ENCODE data around the gene ATP1A2. TPM values are rescaled to one million over a fixed set of nuclear protein-coding genes. Genes with fewer than 3 reads are reported as not detected.

Gene ATP1A2
- total RNA-seq, 4 donors from 2014 or later = 2.2 to 32.6 (median 5.3) TPM

DNA sequence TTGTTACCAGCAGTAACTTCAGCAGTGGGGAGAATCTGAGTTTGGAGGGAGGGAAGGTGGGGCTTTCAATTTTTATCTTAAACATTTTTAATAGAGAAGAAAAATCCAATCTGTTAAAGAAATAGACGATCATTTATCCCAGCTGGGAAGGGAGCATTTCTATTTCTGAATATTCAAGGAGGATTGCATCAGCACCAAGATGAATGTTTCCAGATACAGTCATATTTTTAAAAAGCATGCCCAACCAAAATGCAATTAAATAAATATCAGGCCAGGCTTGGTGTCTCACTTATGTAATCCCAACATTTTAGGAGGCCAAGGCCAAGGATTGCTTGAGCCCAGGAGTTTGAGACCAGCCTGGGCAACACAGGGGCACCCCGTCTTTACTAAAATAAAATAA is 34.2 kb downstream of the ATP1A2 start:
- Histone ChIP-seq H3K9me3 (no peaks in the 10 kb centered on the region), H3K4me1 (no peaks in the 10 kb centered on the region), H3K36me3 (no peaks in the 10 kb centered on the region), H3K27ac (no peak overlapping the region), H3K27me3 (no peaks in the 10 kb centered on the region), H3K4me3 (no peak overlapping the region)
- WGBS, 2 donors = 70 to 75% methylated on average over 2 of the region's 2 CpGs
- no peak for DNase-seq
- intact Hi-C loops (cut with DNase I) = no loop called here
- TF ChIP-seq, protein P1, sequence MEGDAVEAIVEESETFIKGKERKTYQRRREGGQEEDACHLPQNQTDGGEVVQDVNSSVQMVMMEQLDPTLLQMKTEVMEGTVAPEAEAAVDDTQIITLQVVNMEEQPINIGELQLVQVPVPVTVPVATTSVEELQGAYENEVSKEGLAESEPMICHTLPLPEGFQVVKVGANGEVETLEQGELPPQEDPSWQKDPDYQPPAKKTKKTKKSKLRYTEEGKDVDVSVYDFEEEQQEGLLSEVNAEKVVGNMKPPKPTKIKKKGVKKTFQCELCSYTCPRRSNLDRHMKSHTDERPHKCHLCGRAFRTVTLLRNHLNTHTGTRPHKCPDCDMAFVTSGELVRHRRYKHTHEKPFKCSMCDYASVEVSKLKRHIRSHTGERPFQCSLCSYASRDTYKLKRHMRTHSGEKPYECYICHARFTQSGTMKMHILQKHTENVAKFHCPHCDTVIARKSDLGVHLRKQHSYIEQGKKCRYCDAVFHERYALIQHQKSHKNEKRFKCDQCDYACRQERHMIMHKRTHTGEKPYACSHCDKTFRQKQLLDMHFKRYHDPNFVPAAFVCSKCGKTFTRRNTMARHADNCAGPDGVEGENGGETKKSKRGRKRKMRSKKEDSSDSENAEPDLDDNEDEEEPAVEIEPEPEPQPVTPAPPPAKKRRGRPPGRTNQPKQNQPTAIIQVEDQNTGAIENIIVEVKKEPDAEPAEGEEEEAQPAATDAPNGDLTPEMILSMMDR (IDR thresholded peaks at IDR 0.05) = no peak
- TF ChIP-seq POLR2A (IDR thresholded peaks at IDR 0.05) = no peak

DNA sequence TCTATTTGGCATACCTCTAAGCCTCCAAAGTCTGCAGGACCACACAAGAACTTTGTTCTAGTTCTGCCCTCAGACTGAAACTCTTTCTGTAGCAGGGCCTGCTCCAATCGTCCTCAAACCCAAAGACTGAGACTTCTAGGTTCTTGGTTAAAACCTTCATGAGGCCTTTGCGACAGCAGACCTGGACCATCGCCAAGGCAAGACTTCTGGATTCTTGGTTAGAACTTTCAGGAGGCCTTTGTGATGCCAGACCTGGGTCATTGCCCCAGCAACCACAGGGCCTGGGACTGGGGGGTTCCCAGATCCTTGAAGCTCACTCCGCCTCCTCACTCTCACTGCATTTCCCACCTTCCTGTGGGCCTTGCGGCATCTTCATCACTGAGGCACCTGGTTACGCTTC is 35.7 kb downstream of the ATP1A2 start, which contains the start of gene ATP1A4:
Gene ATP1A4, plus strand, starts transcription at position 301 of the 400 bp plus-strand sequence. CDS start 438 bp downstream, outside the sequence.
- DNase-seq = no peak
- no peak within 1 kb of the TSS for H3K27ac ChIP-seq
- TF ChIP-seq, protein P1 (IDR thresholded peaks at IDR 0.05) = no peak
- no peak for TF ChIP-seq POLR2A (IDR thresholded peaks at IDR 0.05)
- WGBS, 2 donors = 74 to 94% methylated on average over 6 of the region's 6 CpGs
- H3K27me3 ChIP-seq = no peaks in the 10 kb centered on the region
- no peaks in the 10 kb centered on the region for H3K4me1 ChIP-seq
- H3K9me3 ChIP-seq = no peaks in the 10 kb centered on the region
- no peak within 1 kb of the TSS for H3K4me3 ChIP-seq
- intact Hi-C loops (cut with DNase I) = no loop called here
- no peaks in the 10 kb centered on the region for H3K36me3 ChIP-seq

DNA sequence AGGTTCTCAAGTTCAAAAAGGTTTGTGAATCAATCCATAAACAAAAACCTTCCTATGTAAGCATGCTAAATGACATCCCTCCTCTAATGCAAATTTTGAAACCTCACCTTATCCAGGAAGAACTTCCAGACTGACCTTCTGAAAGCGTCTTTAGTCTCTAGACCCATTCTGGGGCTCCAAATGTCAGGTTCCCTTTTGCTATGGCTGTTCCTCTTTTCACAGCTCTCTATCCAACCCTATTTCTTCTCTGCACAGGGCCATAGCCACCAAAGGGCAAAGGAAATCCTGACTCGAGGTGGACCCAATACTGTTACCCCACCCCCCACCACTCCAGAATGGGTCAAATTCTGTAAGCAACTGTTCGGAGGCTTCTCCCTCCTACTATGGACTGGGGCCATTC is 39.2 kb downstream of the ATP1A2 start:
- Histone ChIP-seq H3K4me3 (no peak overlapping the region), H3K27me3 (no peaks in the 10 kb centered on the region), H3K9me3 (no peaks in the 10 kb centered on the region), H3K36me3 (no peaks in the 10 kb centered on the region), H3K27ac (no peak overlapping the region), H3K4me1 (no peaks in the 10 kb centered on the region)
- TF ChIP-seq, protein P1 (IDR thresholded peaks at IDR 0.05) = no peak
- no peak for TF ChIP-seq POLR2A (IDR thresholded peaks at IDR 0.05)
- intact Hi-C loops (cut with DNase I) = no loop called here
- 73 to 84% methylated on average over 3 of the region's 3 CpGs for WGBS, 2 donors
- DNase-seq = no peak

DNA sequence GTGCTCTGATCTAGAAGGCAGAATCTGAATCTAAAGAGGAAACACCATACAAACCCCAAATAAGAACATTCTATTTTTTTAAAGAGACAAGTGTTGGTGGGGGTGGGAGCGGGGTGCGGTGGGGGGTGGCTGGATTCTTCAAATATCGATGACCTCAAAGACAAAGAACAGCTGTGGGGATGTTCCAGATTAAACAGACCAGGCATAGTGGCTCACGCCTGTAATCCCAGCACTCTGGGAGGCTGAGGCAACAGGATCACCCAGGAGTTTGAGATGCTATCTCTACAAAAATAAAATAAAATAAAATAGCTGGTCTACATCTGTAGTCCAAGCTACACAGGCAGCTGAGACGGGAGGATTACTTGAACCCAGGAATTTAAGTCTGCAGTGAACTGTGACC is 40.8 kb downstream of the ATP1A2 start:
- no peaks in the 10 kb centered on the region for H3K9me3 ChIP-seq
- H3K4me1 ChIP-seq = no peaks in the 10 kb centered on the region
- H3K27ac ChIP-seq = no peak overlapping the region
- no peak for DNase-seq
- no peaks in the 10 kb centered on the region for H3K27me3 ChIP-seq
- H3K4me3 ChIP-seq = no peak overlapping the region
- intact Hi-C loops (cut with DNase I) = no loop called here
- WGBS, 2 donors = 84% methylated on average over 5 of the region's 5 CpGs
- no peaks in the 10 kb centered on the region for H3K36me3 ChIP-seq
- TF ChIP-seq POLR2A (IDR thresholded peaks at IDR 0.05) = no peak
- TF ChIP-seq, protein P1 (IDR thresholded peaks at IDR 0.05) = no peak

DNA sequence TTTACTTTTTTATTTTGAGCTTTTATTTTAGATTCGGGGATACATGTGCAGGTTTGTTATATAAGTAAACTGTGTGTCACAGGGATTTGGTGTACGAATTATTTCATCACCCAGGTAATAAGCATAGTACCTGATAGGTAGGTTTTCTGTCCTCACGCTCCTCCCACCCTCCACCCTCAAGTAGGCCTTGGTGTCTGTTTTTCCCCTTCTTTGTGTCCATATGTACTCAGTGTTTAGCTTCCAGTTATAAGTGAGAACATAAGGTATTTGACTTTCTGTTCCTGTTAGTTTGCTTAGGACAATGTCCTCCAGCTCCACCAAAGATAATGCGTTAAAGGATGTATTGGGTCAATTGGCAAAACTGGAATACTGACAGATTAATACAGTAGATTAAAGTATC is 41.6 kb downstream of the ATP1A2 start:
- Histone ChIP-seq H3K27me3 (no peaks in the 10 kb centered on the region), H3K4me1 (no peaks in the 10 kb centered on the region), H3K9me3 (no peaks in the 10 kb centered on the region), H3K36me3 (no peaks in the 10 kb centered on the region), H3K4me3 (no peak overlapping the region), H3K27ac (no peak overlapping the region)
- 68 to 76% methylated on average over 4 of the region's 4 CpGs for WGBS, 2 donors
- no peak for TF ChIP-seq POLR2A (IDR thresholded peaks at IDR 0.05)
- TF ChIP-seq, protein P1 (IDR thresholded peaks at IDR 0.05) = no peak
- DNase-seq = no peak
- intact Hi-C loops (cut with DNase I) = no loop called here
